ENCODE data around the gene RSRC1. TPM values are rescaled to one million over a fixed set of nuclear protein-coding genes. Genes with fewer than 3 reads are reported as not detected.
"Not testable (repeated sequence)": the region's sequence is repeated elsewhere in the genome, so short reads cannot be mapped to it uniquely, and the experiment has no call there.

RSRC1 gene, protein sequence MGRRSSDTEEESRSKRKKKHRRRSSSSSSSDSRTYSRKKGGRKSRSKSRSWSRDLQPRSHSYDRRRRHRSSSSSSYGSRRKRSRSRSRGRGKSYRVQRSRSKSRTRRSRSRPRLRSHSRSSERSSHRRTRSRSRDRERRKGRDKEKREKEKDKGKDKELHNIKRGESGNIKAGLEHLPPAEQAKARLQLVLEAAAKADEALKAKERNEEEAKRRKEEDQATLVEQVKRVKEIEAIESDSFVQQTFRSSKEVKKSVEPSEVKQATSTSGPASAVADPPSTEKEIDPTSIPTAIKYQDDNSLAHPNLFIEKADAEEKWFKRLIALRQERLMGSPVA
- 41.1 and 48.3 TPM in 2 replicates for total RNA-seq (2014; rRNA removed; shearing (Covaris generic))
- 33.2 and 44.3 TPM in 2 replicates for polyA plus RNA-seq (2015; cell fraction: cytosol; rRNA removed)
- 30.5 and 34.7 TPM in 2 replicates for polyA plus RNA-seq (2015; cell fraction: nucleus; rRNA removed)

DNA sequence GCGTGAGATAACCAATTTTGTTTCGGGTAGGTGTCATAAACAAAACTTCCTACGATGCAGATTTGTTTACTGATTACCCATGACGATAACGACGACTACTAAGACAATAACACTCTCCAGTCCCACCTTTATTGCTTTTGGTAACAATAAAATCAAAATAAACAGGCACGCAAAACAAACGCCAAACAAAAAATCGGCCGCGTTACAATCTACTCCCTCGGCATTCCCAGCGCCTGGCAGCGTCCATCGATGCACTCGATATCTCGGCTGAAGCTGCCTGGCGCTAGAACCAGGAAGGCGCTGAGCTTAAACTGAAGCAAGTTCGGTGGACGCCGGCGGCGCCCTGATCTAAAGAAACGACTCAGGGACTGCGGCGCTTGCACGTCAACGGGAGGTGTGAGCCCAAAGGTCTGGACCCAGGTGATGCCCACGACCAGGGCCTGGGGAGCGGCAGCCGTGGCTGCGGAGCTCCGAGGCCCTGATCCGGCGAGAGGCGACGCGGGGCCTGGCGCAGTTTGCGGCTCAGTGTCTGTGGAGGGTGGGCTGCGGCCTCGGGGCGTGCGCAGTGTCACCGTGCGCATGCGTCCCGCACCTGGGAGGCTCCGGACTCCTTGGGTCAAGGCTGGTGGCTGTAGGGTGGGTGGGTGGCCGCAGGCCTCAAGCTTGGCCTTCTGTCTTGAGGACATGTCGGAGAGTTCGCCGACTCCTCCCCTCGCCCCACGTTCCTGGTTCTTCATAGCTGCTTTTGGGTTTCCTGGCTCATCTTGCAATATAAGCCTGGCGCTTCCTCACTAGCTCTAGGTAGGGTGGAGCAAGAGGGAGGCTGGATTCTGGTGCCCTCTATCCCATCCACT is at the start of gene RSRC1:
Gene RSRC1, plus strand, starts transcription at position 286 of the 854 bp plus-strand sequence. CDS start 12,016 bp downstream, outside the sequence.
- peak; percentile 90 for DNase-seq (ENCODE audit: low read depth)

DNA sequence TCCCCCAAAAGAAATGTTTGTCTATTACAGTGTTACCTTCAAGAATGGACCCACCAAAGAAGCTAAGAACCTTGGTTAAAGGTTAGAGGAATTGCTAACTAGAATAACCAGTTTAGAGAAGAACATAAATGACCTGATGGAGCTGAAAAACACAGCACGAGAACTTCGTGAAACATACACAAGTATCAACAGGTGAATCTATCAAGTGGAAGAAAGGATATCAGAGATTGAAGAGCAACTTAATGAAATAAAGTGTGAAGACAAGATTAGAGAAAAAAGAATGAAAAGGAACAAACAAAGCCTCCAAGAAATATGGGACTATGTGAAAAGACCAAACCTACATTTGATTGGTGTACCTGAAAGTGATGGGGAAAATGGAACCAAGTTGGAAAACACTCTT is 44.3 kb upstream of the RSRC1 start:
- not testable (repeated sequence) for DNase-seq (ENCODE audit: low read depth)

DNA sequence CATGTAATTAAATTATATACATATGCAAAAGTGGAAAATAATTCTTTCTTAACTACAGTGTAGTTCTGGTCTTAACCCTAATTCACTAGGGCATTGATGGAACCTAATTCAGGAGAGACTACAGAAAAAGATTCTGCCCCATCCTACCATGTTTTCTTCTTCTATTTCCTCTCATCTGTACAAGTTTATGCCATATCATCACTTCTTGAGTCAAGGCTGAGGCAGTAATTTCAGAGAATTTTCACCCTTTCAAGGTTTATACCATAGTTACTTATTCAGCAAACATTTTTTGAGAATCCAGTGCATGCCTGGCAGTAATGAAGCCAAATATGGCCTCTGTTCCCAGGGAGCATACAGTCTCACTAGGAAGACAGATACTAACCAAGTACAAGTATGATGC is 37.1 kb upstream of the RSRC1 start:
- DNase-seq (ENCODE audit: low read depth), result no peak

DNA sequence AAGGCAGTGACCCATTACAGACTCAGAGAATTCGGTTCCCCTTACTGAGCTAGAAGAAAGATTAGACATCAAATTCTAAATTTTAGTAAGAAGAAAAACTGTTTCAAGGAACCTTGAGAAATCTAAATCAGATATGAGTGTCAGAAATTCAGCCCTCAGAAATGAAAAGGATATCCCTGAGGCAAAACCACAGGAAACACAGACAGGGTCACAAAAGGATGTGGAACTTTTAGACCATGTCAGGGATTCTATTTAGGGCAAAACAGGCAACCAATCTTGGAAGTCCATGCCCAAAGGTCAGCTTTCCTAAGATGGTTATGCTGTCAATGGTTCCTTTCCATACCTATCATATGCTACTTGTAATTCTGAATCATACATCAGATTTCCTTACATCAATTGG is 35.3 kb upstream of the RSRC1 start:
- no peak for DNase-seq (ENCODE audit: low read depth)

DNA sequence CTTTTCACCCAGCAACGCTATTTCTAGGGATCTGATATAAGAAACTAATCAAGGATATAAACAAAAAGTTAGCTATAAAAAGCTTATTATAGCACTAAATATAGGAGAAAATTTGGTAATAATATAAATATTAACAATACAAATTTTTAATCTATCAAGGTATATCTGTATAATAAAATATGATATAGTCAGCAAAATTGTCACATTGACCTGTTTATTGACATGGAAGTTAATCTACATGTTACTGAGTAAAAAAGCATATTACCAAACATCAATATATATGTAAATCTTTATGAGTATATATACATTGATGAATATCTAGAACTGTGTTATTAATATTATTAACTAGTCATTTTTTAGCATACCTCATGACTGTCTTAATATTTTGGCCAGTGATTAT is 30.3 kb upstream of the RSRC1 start:
- no peak for DNase-seq (ENCODE audit: low read depth)

DNA sequence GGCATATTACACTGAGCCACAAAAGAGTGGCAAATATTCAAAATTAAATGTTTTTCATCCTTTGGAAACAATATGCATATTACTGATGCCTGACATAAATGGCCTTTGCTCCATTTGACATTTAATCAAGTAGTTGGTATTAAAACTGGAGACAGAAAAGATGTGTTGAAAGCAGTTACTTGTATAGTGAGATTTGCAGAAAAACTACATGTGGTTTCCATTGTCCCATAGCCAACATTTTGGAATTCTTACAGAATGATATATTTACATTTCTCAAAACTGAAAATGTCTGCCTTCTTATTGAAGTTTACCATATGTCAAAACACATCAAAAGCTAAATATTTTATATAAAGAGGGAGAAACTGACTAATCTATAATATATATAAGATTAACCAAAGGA is 25.2 kb upstream of the RSRC1 start:
- DNase-seq (ENCODE audit: low read depth), result no peak

DNA sequence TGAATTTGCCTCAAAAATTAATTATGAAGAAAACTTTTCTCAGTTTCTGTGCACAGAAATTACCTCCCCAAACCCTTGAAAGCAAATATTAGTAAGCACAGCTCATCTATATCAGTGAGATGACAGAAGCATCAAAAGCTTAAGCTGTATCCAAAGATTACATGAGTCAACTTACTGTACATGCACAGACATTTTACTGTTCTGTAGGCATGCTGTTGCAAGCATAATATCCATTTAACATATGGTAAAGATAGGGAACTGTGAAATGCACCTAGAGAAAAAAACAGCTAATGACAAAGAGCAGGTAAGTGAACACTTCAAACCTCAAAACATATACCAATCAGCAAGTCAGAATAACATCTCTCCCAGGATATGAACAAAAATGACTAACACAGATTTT is 24.5 kb upstream of the RSRC1 start:
- DNase-seq (ENCODE audit: low read depth), result no peak

DNA sequence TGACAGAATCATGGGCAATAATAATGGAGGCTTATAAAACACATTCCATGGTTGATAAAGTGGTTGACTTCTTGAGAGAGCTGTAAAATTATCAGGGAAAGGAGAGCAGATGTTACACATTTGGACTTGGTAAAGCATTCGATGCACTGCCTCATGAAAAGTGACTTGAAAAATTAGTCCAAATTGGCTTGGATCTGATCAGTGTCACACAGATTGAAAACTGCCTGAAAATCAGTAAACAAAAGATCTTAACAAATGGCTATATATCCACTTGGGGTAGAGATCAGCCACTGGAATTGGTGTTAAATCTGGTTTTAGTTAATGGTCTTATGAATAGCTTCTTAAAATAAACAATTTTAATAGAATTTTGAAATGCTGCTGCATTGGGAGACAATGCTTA is 24.0 kb upstream of the RSRC1 start:
- DNase-seq (ENCODE audit: low read depth), result no peak

DNA sequence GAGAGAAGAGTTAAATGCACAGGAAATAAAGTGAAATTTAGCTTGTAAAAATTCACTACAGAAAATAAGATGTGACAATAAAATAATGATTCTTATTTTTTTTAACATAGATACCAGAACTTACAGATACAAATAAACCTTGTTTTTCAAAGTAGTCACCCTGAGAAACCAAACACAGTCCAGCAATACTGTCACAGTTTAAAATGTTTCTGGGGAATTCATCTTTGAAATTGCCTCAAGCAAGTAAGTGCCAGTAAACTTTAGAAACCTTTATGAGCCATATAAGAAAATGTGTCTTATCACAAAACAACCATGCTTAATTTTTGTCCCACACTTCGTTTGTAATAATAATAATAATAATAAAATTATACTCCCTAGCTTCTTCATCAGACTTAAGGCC is 23.5 kb upstream of the RSRC1 start:
- no peak for DNase-seq (ENCODE audit: low read depth)

DNA sequence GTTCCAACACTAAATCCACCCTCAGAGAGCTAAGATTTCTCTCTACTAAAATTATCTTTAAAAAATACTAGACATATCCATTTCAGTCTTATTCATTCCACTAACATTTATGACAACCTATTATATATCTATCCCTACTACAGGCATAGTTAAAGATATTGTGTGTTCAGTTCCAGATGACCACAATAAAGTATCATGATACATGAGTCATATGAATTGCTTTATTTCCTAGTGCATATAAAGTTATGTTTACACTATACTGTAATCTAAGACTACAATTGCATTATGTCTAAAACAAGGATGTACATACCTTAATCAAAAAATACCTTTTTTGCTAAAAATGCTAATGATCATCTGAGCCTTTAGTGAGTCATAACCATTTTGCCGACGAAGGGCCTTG is 23.1 kb upstream of the RSRC1 start:
- DNase-seq (ENCODE audit: low read depth), result peak; percentile 30

DNA sequence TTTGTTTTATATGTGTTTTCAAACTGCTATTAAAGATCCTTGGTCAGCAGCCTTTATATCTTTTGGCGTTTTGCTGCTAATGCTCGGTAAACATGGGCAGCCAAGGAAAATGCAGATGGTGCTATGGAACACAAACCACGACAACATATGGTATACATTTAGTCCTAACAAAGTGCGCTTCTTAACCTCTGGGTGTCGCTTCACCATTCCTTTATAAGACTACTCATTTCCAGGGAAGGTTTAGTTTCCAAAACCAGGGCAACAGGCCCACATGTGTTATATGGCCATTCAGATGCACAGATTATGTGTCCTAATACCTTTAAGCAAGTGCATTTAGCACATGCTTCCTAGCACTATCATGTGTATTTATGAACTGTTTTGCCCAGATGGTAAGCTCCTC is 18.4 kb upstream of the RSRC1 start:
- DNase-seq (ENCODE audit: low read depth), result peak; percentile 42

DNA sequence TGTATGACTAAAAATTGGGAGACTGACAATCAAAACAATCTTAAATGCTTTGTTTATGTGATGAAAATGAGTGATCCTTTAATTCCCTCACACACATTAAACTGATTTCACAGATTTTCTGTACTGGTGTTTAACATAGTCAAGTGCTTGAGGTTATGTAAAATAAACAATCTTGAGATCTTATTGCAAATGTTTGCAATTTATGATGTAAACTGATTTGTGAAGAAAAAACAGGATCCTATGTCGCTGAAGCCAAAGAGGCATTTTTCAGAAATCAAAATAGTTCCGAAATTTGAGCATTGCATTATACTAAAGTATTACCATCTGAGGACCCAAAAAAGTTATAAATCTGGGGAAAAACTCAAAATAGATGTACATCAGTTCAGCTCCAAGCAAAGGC is 16.4 kb upstream of the RSRC1 start:
- no peak for DNase-seq (ENCODE audit: low read depth)

DNA sequence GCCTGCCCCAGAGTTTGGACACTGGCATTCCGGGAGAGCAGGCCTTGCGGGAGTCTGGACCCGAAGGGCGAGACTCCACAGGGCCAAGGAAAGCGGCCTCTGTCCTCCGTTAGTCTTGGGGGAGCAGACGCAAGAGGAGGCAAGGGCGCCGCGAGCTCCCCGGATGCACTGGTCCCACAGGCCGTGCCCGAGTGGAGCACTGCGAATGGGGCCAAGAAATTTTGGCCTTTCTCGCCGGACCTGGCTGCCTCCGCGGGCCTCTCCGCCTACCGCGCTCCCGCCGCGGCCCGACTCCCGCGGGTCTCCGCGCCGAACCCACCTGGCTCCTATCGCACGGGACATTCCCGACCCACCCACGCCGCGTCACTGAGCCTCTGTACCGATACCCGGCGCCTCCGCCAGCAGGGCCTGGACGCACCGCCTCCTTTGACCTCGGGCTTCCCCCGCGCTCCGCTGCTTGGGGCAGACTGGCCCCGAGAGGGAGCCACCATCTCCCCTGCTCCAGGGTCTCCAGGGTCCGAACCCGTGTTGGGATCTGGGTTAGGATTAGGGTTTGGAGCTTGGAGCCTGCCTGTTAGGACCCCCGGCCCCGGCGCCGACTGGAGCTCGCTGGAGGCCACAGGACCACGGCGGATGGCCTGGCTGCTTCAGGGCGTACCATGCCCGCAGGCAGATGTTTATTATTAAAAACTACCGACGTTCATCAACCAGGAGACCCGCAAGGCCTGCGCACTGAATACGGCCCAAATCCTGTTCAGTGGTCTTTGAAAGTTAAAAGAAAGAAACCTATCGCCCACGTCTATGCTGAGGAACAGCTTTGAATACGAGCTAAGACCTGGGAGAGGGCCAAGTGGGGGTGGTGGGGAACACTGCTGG is 15.4 kb upstream of the RSRC1 start:
- DNase-seq (ENCODE audit: low read depth), result no peak

DNA sequence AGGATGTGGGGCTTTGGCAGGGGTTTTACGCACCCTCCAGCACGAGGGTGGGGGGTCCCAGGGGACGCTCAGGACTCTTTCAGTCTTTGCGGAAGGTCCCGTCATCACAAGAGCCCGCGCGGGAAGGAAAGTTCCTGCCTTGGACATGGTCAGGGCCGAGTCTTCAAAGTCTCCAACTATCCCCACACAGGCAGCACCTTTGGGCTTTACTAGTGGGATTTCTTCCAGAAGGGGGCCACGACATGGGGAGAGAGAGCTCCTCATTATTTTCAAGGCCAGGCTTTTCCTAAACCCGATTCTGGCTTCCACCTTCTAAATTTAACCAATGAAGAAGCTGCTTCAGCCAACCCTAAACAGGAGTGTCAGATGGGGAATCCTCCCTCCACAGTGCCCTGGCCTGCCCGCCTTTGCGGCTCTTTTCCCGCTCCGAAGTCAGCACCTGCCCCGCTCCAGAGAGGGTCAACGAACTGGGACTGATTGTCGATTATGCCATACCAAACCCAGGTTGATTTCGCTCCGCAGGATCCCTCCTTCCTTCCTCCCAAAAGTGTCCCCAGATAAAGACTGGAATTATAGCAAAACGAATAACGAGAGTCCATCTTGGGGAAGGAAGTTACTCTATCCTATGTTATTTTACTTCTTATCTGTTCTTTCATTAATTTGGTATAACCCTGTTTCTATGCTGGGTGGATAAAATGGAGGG is 14.6 kb upstream of the RSRC1 start:
- DNase-seq (ENCODE audit: low read depth), result no peak

DNA sequence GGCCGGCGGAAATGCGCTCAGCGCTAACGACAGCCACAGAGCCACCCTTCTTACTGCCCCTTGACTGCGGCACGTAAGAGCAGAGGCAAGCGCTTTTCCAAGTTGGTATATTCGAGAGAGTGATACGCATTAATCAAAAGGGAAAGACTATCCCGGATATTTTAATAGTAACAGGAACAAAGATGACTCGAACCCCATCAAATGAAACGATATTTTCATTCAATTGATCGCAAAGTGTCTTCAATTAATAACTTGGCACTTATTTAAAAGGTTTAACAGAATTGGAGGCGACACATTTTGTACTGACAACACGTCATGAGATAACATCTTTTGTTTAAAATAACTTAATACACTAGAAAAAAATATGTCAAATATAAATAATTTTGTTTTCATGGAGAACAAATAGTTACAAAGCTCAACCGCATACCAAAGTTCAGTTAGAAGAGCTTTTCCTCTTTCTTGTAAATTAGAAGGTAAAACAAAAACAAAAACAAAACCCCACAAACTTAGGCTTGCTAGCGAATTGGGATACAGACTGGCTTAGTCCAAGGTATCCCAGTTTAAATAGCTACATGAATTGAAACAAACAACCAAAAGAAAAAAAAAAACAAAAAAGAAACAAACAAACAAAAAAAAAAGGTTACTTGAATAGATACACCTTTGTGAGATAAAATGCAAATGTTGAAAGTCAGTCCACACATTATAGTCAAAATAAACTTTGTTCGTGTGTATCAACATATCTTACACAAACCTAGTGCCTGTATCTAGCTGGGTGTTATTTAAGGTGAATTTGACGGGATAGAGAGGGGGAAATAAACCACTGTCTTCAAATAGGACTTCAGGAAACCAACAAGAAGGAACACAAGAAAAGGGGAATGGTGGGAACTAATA is 13.8 kb upstream of the RSRC1 start:
- DNase-seq (ENCODE audit: low read depth), result no peak

DNA sequence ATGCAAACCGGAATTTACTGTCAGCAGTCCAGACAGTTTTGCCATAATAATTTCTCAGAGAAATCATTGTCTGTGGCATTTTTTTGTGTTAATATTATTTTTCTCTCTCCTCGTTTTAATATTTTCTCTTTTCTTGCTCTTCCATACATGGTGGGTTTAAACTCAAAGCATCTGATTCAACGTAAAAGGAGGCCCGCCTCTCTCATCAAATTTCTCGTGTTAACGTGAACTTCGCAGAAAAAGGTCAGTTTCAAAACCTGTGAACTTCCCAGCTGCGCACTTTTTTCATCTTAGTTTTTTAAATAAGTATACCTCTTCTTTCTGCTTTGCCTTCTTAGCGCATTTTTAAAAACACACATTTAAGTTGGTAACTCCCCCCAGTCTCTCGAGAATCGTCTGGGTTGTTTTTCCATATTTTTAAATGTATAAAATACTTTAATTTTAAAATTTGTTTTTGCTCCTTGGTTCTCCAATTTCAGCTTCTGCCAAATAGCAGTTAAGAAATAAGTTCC is 12.8 kb upstream of the RSRC1 start:
- DNase-seq (ENCODE audit: low read depth), result no peak

DNA sequence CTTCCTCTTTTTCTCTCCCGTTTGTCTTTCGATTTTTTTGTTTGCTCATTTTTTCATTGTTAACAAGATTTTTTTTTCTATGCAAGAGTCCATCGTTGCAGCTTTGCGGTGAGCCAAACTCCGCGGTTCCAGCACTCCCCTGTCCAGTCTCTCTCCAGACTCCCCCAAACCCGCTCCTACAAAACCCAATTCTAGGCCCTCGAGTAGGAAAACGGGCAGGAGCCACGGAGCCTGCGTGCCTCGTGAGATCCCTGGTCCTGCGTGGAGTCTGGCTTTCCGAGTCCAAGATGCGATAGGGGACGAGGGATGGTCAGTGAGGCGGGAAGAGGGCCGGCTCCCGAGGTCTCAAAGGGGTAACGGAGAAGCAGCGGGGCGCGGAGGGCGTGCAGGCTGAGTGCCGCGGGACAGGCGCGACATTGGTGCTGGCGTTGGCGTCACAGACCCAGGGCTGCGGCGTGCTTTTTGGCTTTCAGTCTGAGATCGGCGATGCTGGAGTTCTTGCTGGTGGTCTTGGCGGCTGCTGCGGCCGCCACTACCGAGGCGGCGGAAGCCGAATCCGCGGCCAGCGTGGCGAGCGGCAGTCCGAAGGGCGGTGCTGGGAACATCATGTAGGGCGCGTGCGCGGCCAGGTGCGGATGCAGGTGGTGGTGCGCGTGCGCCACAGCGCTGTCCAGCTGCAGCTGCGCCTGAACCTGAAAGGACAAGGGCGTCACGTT is 12.1 kb upstream of the RSRC1 start:
- DNase-seq (ENCODE audit: low read depth), result no peak

DNA sequence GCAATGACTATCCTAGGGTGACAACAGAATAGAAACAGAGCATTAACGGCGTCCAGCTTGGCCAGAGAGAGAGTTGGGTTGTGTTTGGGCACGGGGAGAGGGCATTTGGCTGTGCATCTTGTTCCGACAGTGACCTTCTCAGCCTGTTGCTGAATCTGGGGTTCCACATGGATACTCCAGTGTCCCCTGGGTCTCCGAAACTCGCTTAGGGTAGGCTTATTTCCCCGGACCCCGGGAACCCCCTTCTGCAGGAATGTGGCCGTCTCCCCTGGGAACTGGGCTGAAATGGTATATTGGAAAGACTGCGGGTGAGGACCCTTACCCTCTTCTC is 11.6 kb upstream of the RSRC1 start:
- no peak for DNase-seq (ENCODE audit: low read depth)

DNA sequence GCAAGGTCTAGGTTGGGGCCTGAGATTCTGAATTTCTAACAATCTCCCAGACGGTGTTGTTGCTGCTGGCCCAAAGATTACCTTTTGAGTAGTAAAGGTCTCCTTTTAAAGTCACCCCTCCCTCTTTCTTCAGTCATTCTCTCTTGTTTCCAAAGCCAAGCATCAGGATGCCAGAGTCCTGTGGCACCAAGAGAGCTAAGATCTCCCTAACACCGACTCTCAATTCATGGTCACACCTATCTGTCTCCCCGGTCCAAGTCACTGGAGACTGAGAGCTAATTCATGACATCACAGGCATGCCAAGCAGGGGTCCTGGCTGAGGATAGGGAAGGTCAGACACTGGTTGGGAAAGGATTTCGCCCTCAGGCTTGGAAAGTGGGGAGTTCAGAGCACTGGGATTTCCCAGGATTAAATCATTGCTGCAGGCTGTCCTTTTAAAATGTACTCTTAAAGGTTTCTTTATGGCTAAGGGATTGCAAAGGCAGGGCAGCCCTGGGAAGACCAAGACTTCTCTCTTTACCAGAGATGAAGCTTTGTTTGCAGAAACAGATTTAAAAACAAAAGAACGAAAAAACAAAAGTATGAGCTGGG is 11.0 kb upstream of the RSRC1 start:
- DNase-seq (ENCODE audit: low read depth), result no peak

Data from HT1080 (cell line).